Measurements from ENCODE around the gene KRT31.

GRCh38 chr17:41421617-41422016 lies 24.2 kb upstream of the KRT31 start:
- TF ChIP-seq CTCF (IDR thresholded peaks at IDR 0.05; ENCODE audit: control extremely low read depth in 1 of 3, insufficient read depth in 1 of 3, low read depth in 1 of 3, low read length in 3 of 3) = no peak
- no peak for TF ChIP-seq RAD21 (IDR thresholded peaks at IDR 0.05 in 1 of 2, conservative IDR thresholded peaks at IDR 0.05 in 1 of 2; ENCODE audit: low read depth in 2 of 2, low read length in 2 of 2)
